GM21786 (cell line): Measurements from ENCODE around the gene STX8.

Experiments
- ATAC-seq: cut with Tn5 transposase; IDR thresholded peaks from one replicate; pipeline ENCODE4 v1.9.1; 2021; ENCODE audit not compliant: unreplicated experiment

STX8 gene

GRCh38 chr17:9308069-9308468, 267.6 kb downstream of the STX8 start:
- ATAC-seq, result no peak

- ATAC-seq, result no peak
Measured at GRCh38 chr17:9307313-9307998, 268.2 kb downstream of the STX8 start.

- no peak for ATAC-seq
Measured at GRCh38 chr17:9306086-9306485, 269.5 kb downstream of the STX8 start.

- ATAC-seq, result no peak
Measured at GRCh38 chr17:9299695-9300094, 275.9 kb downstream of the STX8 start.

GRCh38 chr17:9298776-9299295, 276.8 kb downstream of the STX8 start:
- no peak for ATAC-seq

GRCh38 chr17:9298135-9298534, 277.5 kb downstream of the STX8 start:
- ATAC-seq, result no peak

- ATAC-seq, result no peak
Measured at GRCh38 chr17:9294661-9295210, 280.9 kb downstream of the STX8 start.

- no peak for ATAC-seq
Measured at GRCh38 chr17:9292561-9292941, 283.1 kb downstream of the STX8 start.

GRCh38 chr17:9291912-9292560, 283.6 kb downstream of the STX8 start:
- ATAC-seq, result no peak

GRCh38 chr17:9290226-9290613, 285.4 kb downstream of the STX8 start:
- ATAC-seq, result no peak

- no peak for ATAC-seq
Measured at GRCh38 chr17:9287306-9287705, 288.3 kb downstream of the STX8 start.

GRCh38 chr17:9286434-9286833, 289.2 kb downstream of the STX8 start:
- no peak for ATAC-seq

GRCh38 chr17:9285602-9286427, 289.8 kb downstream of the STX8 start:
- no peak for ATAC-seq

- ATAC-seq, result no peak
Measured at GRCh38 chr17:9284884-9285283, 290.7 kb downstream of the STX8 start.

- no peak for ATAC-seq
Measured at GRCh38 chr17:9283909-9284308, 291.7 kb downstream of the STX8 start.

GRCh38 chr17:9279893-9280292, 295.7 kb downstream of the STX8 start:
- no peak for ATAC-seq

GRCh38 chr17:9274973-9275372, 300.6 kb downstream of the STX8 start:
- no peak for ATAC-seq

GRCh38 chr17:9273428-9274391, 301.9 kb downstream of the STX8 start:
- no peak for ATAC-seq

GRCh38 chr17:9272501-9273200, 303.0 kb downstream of the STX8 start:
- ATAC-seq, result no peak

- no peak for ATAC-seq
Measured at GRCh38 chr17:9271989-9272388, 303.6 kb downstream of the STX8 start.
